ENCODE measurements around the gene ZNF527.
A peak's percentile ranks its signal among the peaks of the same experiment; 100 is the strongest.
"Not testable (repeated sequence)": the region's sequence is repeated elsewhere in the genome, so short reads cannot be mapped to it uniquely, and the experiment has no call there.

ZNF527 gene

DNA sequence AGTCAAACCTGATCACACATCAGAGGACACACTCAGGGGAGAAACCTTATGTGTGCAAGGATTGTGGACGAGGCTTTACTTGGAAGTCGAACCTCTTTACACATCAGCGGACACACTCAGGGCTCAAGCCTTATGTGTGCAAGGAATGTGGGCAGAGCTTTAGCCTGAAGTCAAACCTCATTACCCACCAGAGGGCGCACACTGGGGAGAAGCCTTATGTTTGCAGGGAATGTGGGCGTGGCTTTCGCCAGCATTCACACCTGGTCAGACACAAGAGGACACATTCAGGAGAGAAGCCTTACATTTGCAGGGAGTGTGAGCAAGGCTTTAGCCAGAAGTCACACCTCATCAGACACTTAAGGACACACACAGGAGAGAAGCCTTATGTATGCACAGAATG, 8.2 kb upstream of the ZNF527 start:
- DNase-seq (ENCODE audit: low read depth): peak; percentile 2
- Histone ChIP-seq H3K36me3 (ENCODE audit: control insufficient read depth, insufficient read depth, low read length, severe bottlenecking) (peaks cover 60% of the 10 kb centered on the region), H3K9me3 (ENCODE audit: control insufficient read depth, low read length) (peaks cover 6% of the 10 kb centered on the region), H3K4me1 (ENCODE audit: control insufficient read depth, insufficient read depth, low read length) (no peaks in the 10 kb centered on the region), H3K27me3 (replicated peaks; ENCODE audit: control insufficient read depth, insufficient read depth, low read length) (no peaks in the 10 kb centered on the region), H3K9ac (ENCODE audit: low read length) (no peak overlapping the region), H3K4me3 (ENCODE audit: low read length) (no peak overlapping the region)

DNA sequence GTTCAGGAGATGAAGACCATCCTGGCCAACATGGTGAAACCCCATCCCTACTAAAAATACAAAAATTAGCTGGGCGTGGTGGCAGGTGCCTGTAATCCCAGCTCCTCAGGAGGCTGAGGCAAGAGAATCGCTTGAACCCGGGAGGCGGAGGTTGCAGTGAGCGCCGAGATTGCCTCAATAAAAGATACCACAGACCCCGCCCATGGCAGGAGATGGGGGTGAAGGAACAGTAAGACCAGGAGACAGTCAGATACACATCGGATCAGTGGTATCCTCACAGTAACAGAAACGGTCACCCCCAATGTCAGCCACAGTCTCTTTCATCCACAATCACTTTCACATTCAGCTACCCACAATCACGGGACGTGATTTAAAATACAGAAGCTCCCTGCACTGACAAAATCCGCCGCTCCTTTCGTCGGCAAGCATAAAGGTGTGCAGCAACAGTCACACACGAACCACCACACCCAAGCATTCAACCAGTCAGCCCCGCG, 466 bp upstream of the ZNF527 start:
- Histone ChIP-seq H3K9ac (ENCODE audit: low read length) (peak overlapping the region; percentile 88), H3K36me3 (ENCODE audit: control insufficient read depth, insufficient read depth, low read length, severe bottlenecking) (peaks cover 12% of the 10 kb centered on the region), H3K4me3 (ENCODE audit: low read length) (peak overlapping the region; percentile 85)
- not testable (repeated sequence) for H3K4me1 ChIP-seq (ENCODE audit: control insufficient read depth, insufficient read depth, low read length); DNase-seq (ENCODE audit: low read depth); H3K27me3 ChIP-seq (replicated peaks; ENCODE audit: control insufficient read depth, insufficient read depth, low read length); H3K9me3 ChIP-seq (ENCODE audit: control insufficient read depth, low read length)

DNA sequence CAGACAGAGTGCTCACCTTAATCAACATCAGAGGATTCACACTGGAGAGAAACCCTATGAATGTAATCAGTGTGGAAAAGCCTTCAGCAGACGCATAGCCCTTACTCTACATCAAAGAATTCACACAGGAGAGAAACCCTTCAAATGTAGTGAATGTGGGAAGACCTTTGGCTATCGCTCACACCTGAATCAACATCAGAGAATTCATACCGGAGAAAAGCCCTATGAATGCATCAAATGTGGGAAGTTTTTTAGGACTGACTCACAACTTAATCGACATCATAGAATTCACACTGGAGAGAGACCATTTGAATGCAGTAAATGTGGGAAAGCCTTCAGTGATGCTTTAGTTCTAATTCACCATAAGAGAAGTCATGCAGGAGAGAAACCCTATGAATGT, 18.3 kb downstream of the ZNF527 start:
- H3K27me3 ChIP-seq (replicated peaks; ENCODE audit: control insufficient read depth, insufficient read depth, low read length): no peaks in the 10 kb centered on the region
- no peak for DNase-seq (ENCODE audit: low read depth)
- H3K4me3 ChIP-seq (ENCODE audit: low read length): peak overlapping the region; percentile 64
- peaks cover 98% of the 10 kb centered on the region for H3K9me3 ChIP-seq (ENCODE audit: control insufficient read depth, low read length)
- peaks cover 73% of the 10 kb centered on the region for H3K36me3 ChIP-seq (ENCODE audit: control insufficient read depth, insufficient read depth, low read length, severe bottlenecking)
- no peaks in the 10 kb centered on the region for H3K4me1 ChIP-seq (ENCODE audit: control insufficient read depth, insufficient read depth, low read length)
- H3K9ac ChIP-seq (ENCODE audit: low read length): no peak overlapping the region

DNA sequence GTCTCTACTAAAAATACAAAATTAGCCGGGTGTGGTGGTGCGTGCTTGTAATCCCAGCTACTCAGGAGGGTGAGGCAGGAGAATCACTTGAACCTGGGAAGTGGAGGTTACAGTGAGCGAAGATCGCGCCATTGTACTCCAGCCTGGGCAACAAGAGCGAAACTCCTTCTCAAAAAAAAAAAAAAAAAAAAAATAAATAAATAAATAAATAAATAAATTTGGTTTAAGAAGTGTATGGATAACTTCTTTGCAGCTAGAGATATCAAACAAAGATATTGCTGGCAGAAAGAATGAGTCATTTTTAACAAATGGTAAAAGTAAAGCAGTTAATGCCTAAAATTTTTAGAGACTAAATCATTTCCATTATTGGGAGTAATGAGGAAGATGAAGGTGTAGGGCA, 20.5 kb downstream of the ZNF527 start:
- H3K9ac ChIP-seq (ENCODE audit: low read length); H3K27me3 ChIP-seq (replicated peaks; ENCODE audit: control insufficient read depth, insufficient read depth, low read length); DNase-seq (ENCODE audit: low read depth); H3K4me1 ChIP-seq (ENCODE audit: control insufficient read depth, insufficient read depth, low read length): not testable (repeated sequence)
- Histone ChIP-seq H3K9me3 (ENCODE audit: control insufficient read depth, low read length) (peaks cover 97% of the 10 kb centered on the region), H3K36me3 (ENCODE audit: control insufficient read depth, insufficient read depth, low read length, severe bottlenecking) (peaks cover 51% of the 10 kb centered on the region), H3K4me3 (ENCODE audit: low read length) (peak overlapping the region; percentile 35)

DNA sequence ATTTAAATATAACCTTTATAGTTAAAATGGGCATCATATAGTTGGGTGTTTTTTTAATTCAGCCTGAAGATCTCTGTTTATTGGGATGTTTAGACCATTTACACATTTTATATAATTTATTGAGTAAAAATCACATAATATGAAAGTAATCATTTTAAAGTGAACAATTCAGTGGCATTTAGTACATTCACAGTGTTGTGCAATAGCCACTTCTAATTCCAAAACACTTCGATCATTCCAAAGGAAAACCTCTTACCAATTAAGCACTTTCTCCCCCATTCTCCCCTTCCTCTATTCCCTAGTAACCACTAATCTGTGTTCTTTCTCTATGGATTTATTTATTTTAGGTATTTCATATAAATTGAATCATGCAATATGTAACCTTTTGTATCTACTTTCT, 30.2 kb downstream of the ZNF527 start:
- no peak for DNase-seq (ENCODE audit: low read depth)
- H3K27me3 ChIP-seq (replicated peaks; ENCODE audit: control insufficient read depth, insufficient read depth, low read length): no peaks in the 10 kb centered on the region
- no peaks in the 10 kb centered on the region for H3K4me1 ChIP-seq (ENCODE audit: control insufficient read depth, insufficient read depth, low read length)
- H3K4me3 ChIP-seq (ENCODE audit: low read length): peak overlapping the region; percentile 22
- H3K36me3 ChIP-seq (ENCODE audit: control insufficient read depth, insufficient read depth, low read length, severe bottlenecking): no peaks in the 10 kb centered on the region
- no peak overlapping the region for H3K9ac ChIP-seq (ENCODE audit: low read length)
- peaks cover 87% of the 10 kb centered on the region for H3K9me3 ChIP-seq (ENCODE audit: control insufficient read depth, low read length)

DNA sequence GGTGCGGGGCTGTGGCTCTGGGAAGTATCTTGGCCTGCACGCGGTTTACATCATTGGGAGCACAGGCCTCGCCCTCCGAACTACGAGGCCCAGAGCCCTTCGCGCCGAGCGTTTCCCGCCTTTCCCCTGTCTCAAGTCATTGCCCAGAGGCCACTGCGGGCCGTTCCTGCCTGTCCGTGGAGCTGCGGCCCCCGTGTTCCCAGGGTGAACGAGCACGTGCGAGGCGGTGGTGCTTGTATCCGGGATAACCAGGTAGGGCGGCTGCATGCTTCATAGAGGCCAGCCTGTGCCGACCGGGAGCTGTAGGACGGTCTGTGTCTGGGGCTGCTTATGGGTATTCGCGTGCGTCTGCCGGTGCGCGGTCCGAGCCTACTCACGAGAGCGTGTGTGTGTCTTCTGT, 32.5 kb downstream of the ZNF527 start:
- H3K36me3 ChIP-seq (ENCODE audit: control insufficient read depth, insufficient read depth, low read length, severe bottlenecking): no peaks in the 10 kb centered on the region
- no peaks in the 10 kb centered on the region for H3K4me1 ChIP-seq (ENCODE audit: control insufficient read depth, insufficient read depth, low read length)
- H3K9ac ChIP-seq (ENCODE audit: low read length): no peak overlapping the region
- H3K9me3 ChIP-seq (ENCODE audit: control insufficient read depth, low read length): peaks cover 84% of the 10 kb centered on the region
- DNase-seq (ENCODE audit: low read depth): no peak
- no peaks in the 10 kb centered on the region for H3K27me3 ChIP-seq (replicated peaks; ENCODE audit: control insufficient read depth, insufficient read depth, low read length)
- H3K4me3 ChIP-seq (ENCODE audit: low read length): no peak overlapping the region

DNA sequence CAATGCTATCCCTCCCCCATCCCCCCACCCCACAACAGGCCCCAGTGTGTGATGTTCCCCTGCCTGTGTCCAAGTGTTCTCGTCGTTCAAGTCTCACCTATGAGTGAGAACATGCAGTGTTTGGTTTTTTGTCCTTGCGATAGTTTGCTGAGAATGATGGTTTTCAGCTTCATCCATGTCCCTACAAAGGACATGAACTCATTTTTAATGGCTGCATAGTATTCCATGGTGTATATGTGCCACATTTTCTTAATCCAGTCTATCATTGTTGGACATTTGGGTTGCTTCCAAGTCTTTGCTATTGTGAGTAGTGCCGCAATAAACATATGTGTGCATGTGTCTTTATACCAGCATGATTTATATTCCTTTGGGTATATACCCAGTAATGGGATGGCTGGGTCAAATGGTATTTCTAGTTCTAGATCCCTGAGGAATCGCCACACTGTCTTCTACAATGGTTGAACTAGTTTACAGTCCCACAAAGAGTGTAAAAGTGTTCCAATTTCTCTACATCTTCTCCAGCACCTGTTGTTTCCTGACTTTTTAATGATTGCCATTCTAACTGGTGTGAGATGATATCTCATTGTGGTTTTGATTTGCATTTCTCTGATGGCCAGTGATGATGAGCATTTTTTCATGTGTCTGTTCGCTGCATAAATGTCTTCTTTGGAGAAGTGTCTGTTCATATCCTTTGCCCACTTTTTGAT, 35.4 kb downstream of the ZNF527 start:
- DNase-seq (ENCODE audit: low read depth); H3K4me3 ChIP-seq (ENCODE audit: low read length); H3K36me3 ChIP-seq (ENCODE audit: control insufficient read depth, insufficient read depth, low read length, severe bottlenecking); H3K9ac ChIP-seq (ENCODE audit: low read length); H3K4me1 ChIP-seq (ENCODE audit: control insufficient read depth, insufficient read depth, low read length); H3K27me3 ChIP-seq (replicated peaks; ENCODE audit: control insufficient read depth, insufficient read depth, low read length): not testable (repeated sequence)
- peaks cover 86% of the 10 kb centered on the region for H3K9me3 ChIP-seq (ENCODE audit: control insufficient read depth, low read length)

DNA sequence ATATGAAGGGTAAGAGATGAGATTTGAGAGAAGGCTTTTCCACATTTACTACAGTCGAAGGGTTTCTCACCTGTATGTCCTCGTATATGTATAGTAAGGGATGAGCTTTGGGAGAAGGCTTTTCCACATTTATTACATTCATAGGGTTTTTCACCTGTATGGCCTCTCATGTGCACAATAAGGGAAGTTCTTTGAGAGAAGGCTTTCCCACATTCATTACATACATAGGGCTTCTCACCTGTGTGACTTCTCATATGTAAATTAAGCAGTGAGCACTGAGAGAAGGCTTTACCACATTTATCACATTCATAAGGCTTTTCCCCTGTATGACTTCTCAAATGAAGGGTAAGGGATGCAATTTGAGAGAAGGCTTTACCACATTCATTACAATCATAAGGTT, 41.8 kb downstream of the ZNF527 start:
- Histone ChIP-seq H3K36me3 (ENCODE audit: control insufficient read depth, insufficient read depth, low read length, severe bottlenecking) (peaks cover 51% of the 10 kb centered on the region), H3K4me1 (ENCODE audit: control insufficient read depth, insufficient read depth, low read length) (no peaks in the 10 kb centered on the region), H3K9ac (ENCODE audit: low read length) (no peak overlapping the region), H3K9me3 (ENCODE audit: control insufficient read depth, low read length) (peaks cover 100% of the 10 kb centered on the region), H3K27me3 (replicated peaks; ENCODE audit: control insufficient read depth, insufficient read depth, low read length) (no peaks in the 10 kb centered on the region), H3K4me3 (ENCODE audit: low read length) (peak overlapping the region; percentile 72)
- DNase-seq (ENCODE audit: low read depth): no peak

DNA sequence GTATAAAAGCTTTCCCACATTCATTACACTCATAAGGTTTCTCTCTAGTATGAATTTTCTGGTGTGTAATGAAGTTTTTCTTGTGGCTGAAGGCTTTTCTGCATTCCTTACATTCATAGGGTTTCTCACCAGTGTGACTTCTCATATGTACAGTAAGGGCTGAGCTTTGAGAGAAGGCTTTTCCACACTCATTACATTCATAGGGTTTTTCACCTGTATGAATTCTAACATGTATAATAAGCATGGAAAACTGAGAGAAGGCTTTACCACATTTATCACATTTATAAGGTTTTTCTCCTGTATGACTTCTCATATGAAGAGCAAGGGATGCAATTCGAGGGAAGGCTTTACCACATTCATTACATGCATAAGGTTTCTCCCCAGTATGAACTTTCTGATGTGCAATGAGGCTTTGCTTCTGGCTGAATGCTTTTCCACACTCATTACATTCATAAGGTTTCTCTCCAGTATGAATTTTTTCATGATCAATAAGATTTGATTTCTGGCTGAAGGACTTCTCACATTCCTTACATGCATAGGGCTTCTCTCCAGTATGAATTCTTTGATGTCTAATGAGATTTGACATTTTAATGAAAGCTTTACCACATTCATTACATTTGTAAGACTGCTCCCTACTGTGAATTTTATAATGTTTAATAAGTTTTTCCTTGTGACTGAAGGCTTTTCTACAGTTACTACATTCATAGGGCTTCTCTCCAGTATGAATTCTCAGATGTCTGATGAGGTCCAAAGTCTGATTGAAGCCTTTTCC, 42.6 kb downstream of the ZNF527 start:
- H3K27me3 ChIP-seq (replicated peaks; ENCODE audit: control insufficient read depth, insufficient read depth, low read length): no peaks in the 10 kb centered on the region
- peak overlapping the region; percentile 72 for H3K4me3 ChIP-seq (ENCODE audit: low read length)
- no peak for DNase-seq (ENCODE audit: low read depth)
- no peak overlapping the region for H3K9ac ChIP-seq (ENCODE audit: low read length)
- no peaks in the 10 kb centered on the region for H3K4me1 ChIP-seq (ENCODE audit: control insufficient read depth, insufficient read depth, low read length)
- peaks cover 99% of the 10 kb centered on the region for H3K9me3 ChIP-seq (ENCODE audit: control insufficient read depth, low read length)
- H3K36me3 ChIP-seq (ENCODE audit: control insufficient read depth, insufficient read depth, low read length, severe bottlenecking): peaks cover 55% of the 10 kb centered on the region
